Lower lobe of right lung (tissue), 2 donors: ENCODE data around the gene ETV3. TPM values are rescaled to one million over a fixed set of nuclear protein-coding genes. Genes with fewer than 3 reads are reported as not detected.

Experiments used
- ATAC-seq, 2 donors: fragments of 200-7000 bp; cut with Tn5 transposase; one replicate each; pipeline ENCODE4 v1.9.1; 2020 to 2022; ENCODE audit warnings: mild to moderate bottlenecking in 2 of 2, moderate library complexity in 2 of 2
- DNase-seq: peaks from one replicate; pipeline ENCODE4 v3.0.0-alpha.2; 2020
- H3K27ac ChIP-seq: fragments of 200-600 bp; one replicate; pipeline ENCODE4 v1.8.0; 2022
- H3K27me3 ChIP-seq: fragments of 200-600 bp; one replicate; pipeline ENCODE4 v1.8.0; 2022; ENCODE audit warnings: low read depth
- H3K36me3 ChIP-seq: fragments of 200-600 bp; one replicate; pipeline ENCODE4 v1.8.0; 2022; ENCODE audit warnings: mild to moderate bottlenecking
- H3K4me1 ChIP-seq: fragments of 200-600 bp; one replicate; pipeline ENCODE4 v1.8.0; 2022
- H3K4me3 ChIP-seq: fragments of 200-600 bp; one replicate; pipeline ENCODE4 v1.8.0; 2022; ENCODE audit warnings: mild to moderate bottlenecking
- H3K9me3 ChIP-seq: fragments of 200-600 bp; one replicate; pipeline ENCODE4 v1.8.0; 2022
- CTCF ChIP-seq: fragments of 200-600 bp; IDR thresholded peaks from one replicate; pipeline ENCODE4 v1.8.0; 2022; ENCODE audit warnings: antibody characterized with exemption, mild to moderate bottlenecking
- intact Hi-C: fragments of 100-400 bp; cut with DNase I; formaldehyde crosslinking; loops from one replicate; pipeline ENCODE4 v1.11.0; 2022
- total RNA-seq: library from RNA; stranded (reverse); fragmentation: NEBNext Ultra II Directional; extraction: Animal tissue kit (Norgen Biotek cat#: 25700); gene quantifications from one replicate; pipeline ENCODE4 v1.2.1, GENCODE V29; 2021
- donor health status: DM: no; HTN: yes; CAD: no; lungs with severe emphysema.

Gene ETV3
- total RNA-seq, 1 donor from 2014 or later, result 29.5 TPM

- Histone ChIP-seq H3K27me3 (no peaks in the 10 kb centered on the region), H3K4me1 (peaks cover 41% of the 10 kb centered on the region), H3K36me3 (no peaks in the 10 kb centered on the region), H3K4me3 (no peak overlapping the region), H3K27ac (no peak overlapping the region), H3K9me3 (no peaks in the 10 kb centered on the region)
- DNase-seq, result no peak
- TF ChIP-seq CTCF, result no peak
- intact Hi-C loops, result no loop called here
- no peak for ATAC-seq
Observed at GRCh38 chr1:157152510-157152909, 14.3 kb upstream of the ETV3 start.

GRCh38 chr1:157151506-157151905 is 13.3 kb upstream of the ETV3 start:
- intact Hi-C loops, result no loop called here

GRCh38 chr1:157151073-157151472 is 12.9 kb upstream of the ETV3 start:
- DNase-seq, result no peak
- no peak for TF ChIP-seq CTCF
- intact Hi-C loops, result no loop called here

More at GRCh38 chr1:157151506-157151905, 13.3 kb upstream of the ETV3 start:
- Histone ChIP-seq H3K9me3 (no peaks in the 10 kb centered on the region), H3K4me1 (peaks cover 41% of the 10 kb centered on the region), H3K27me3 (no peaks in the 10 kb centered on the region), H3K4me3 (no peak overlapping the region), H3K36me3 (no peaks in the 10 kb centered on the region), H3K27ac (no peak overlapping the region)
- DNase-seq (no peak), ATAC-seq (no peak)
- TF ChIP-seq CTCF, result no peak

GRCh38 chr1:157150631-157151030 is 12.4 kb upstream of the ETV3 start:
- intact Hi-C loops, result no loop called here
- ATAC-seq, result no peak

More at GRCh38 chr1:157151073-157151472, 12.9 kb upstream of the ETV3 start:
- peaks cover 37% of the 10 kb centered on the region for H3K4me1 ChIP-seq
- no peaks in the 10 kb centered on the region for H3K27me3 ChIP-seq
- H3K4me3 ChIP-seq, result no peak overlapping the region
- H3K9me3 ChIP-seq, result no peaks in the 10 kb centered on the region
- no peaks in the 10 kb centered on the region for H3K36me3 ChIP-seq
- no peak overlapping the region for H3K27ac ChIP-seq
- ATAC-seq, result no peak

GRCh38 chr1:157147906-157148700 is 9.9 kb upstream of the ETV3 start:
- peaks cover 9% of the 10 kb centered on the region for H3K4me1 ChIP-seq
- intact Hi-C loops, result no loop called here
- no peaks in the 10 kb centered on the region for H3K27me3 ChIP-seq
- H3K36me3 ChIP-seq, result no peaks in the 10 kb centered on the region
- no peak for TF ChIP-seq CTCF
- DNase-seq (no peak), ATAC-seq (peak; percentile 52 to 58)
- peak overlapping the region; percentile 61 for H3K27ac ChIP-seq
- H3K4me3 ChIP-seq, result no peak overlapping the region
- no peaks in the 10 kb centered on the region for H3K9me3 ChIP-seq

More at GRCh38 chr1:157150631-157151030, 12.4 kb upstream of the ETV3 start:
- Histone ChIP-seq H3K36me3 (no peaks in the 10 kb centered on the region), H3K27ac (no peak overlapping the region), H3K9me3 (no peaks in the 10 kb centered on the region), H3K4me1 (peaks cover 33% of the 10 kb centered on the region), H3K4me3 (no peak overlapping the region), H3K27me3 (no peaks in the 10 kb centered on the region)
- DNase-seq, result no peak
- no peak for TF ChIP-seq CTCF
